Naive thymus-derived CD4-positive, alpha-beta T cell (primary cell): Measurements from ENCODE around the gene PPP2R5D. TPM values are rescaled to one million over a fixed set of nuclear protein-coding genes. Genes with fewer than 3 reads are reported as not detected.

Experiments
- ATAC-seq: fragments of 150-1000 bp; cut with Tn5 transposase; 2 replicates; pipeline ENCODE4 v1.10.0; 2021; ENCODE audit warnings: mild to moderate bottlenecking, moderate library complexity
- CTCF ChIA-PET: fragments of 350-600 bp; sonication (Branson Sonifier 250); formaldehyde crosslinking; loops from one replicate; lab custom pipeline; 2021; ENCODE audit warnings: antibody characterized with exemption; lab: Charles Lee
- POLR2A ChIA-PET: fragments of 350-600 bp; sonication (Branson Sonifier 250); formaldehyde crosslinking; loops from one replicate; lab custom pipeline; 2021; ENCODE audit warnings: antibody characterized with exemption, inconsistent platforms; lab: Charles Lee
- DNase-seq, 9 donors: peaks; one replicate each; pipeline versions ENCODE4 v3.0.0 to v3.0.0-alpha.2; 2020 to 2022; ENCODE audit warnings: mixed read lengths in 1 of 9
- H3K27ac ChIP-seq: one replicate; pipeline ENCODE4 v1.7.0; 2013; ENCODE audit warnings: mild to moderate bottlenecking, low read depth, low read length, moderate library complexity
- H3K27me3 ChIP-seq, 2 donors: one replicate each; pipeline ENCODE4 v1.7.0; 2013; ENCODE audit warnings: low read length in 2 of 2, mild to moderate bottlenecking in 2 of 2, moderate library complexity in 2 of 2; ENCODE audit not compliant: control insufficient read depth in 2 of 2, insufficient read depth in 2 of 2
- H3K36me3 ChIP-seq, 3 experiments: 1 replicate in 2 of 3; 2 replicates in 1 of 3; pipeline ENCODE4 v1.7.0; 2013; ENCODE audit warnings: low read length in 3 of 3, mild to moderate bottlenecking in 3 of 3, moderate library complexity in 1 of 3; ENCODE audit not compliant: insufficient read depth in 3 of 3, control insufficient read depth in 2 of 3
- H3K4me1 ChIP-seq, 2 donors: one replicate each; pipeline ENCODE4 v1.7.0; 2013; ENCODE audit warnings: low read length in 2 of 2, mild to moderate bottlenecking in 2 of 2, moderate library complexity in 1 of 2; ENCODE audit not compliant: control insufficient read depth in 2 of 2, insufficient read depth in 2 of 2
- H3K4me3 ChIP-seq: 2 replicates; pipeline ENCODE4 v1.7.0; 2013; ENCODE audit warnings: mild to moderate bottlenecking, low read length
- H3K9me3 ChIP-seq, 3 experiments: 1 replicate in 2 of 3; 2 replicates in 1 of 3; pipeline ENCODE4 v1.7.0; 2013; ENCODE audit warnings: low read length in 3 of 3; ENCODE audit not compliant: control insufficient read depth in 2 of 3
- H3K27ac Mint-ChIP-seq, 9 donors: one replicate each; pipeline ENCODE4 v1.8.0; 2020 to 2022; ENCODE audit warnings: mixed read lengths in 9 of 9, mild to moderate bottlenecking in 8 of 9, moderate library complexity in 5 of 9, inconsistent platforms in 2 of 9
- H3K27me3 Mint-ChIP-seq, 5 donors: one replicate each; pipeline ENCODE4 v1.8.0; 2021 to 2022; ENCODE audit warnings: mixed read lengths in 5 of 5, mild to moderate bottlenecking in 1 of 5
- H3K36me3 Mint-ChIP-seq, 5 donors: one replicate each; pipeline ENCODE4 v1.8.0; 2020 to 2022; ENCODE audit warnings: mixed read lengths in 5 of 5, mild to moderate bottlenecking in 3 of 5, inconsistent platforms in 1 of 5
- H3K4me1 Mint-ChIP-seq, 7 donors: one replicate each; pipeline ENCODE4 v1.8.0; 2020 to 2022; ENCODE audit warnings: mixed read lengths in 7 of 7, mild to moderate bottlenecking in 3 of 7, inconsistent platforms in 1 of 7
- H3K4me3 Mint-ChIP-seq, 10 donors: one replicate each; pipeline ENCODE4 v1.8.0; 2020 to 2022; ENCODE audit warnings: mild to moderate bottlenecking in 10 of 10, mixed read lengths in 10 of 10, moderate library complexity in 6 of 10, inconsistent platforms in 2 of 10
- H3K9me3 Mint-ChIP-seq, 11 donors: one replicate each; pipeline ENCODE4 v1.8.0; 2020 to 2022; ENCODE audit warnings: mixed read lengths in 11 of 11, mild to moderate bottlenecking in 4 of 11, inconsistent platforms in 1 of 11, moderate library complexity in 1 of 11
- intact Hi-C, 2 donors: fragments of 100-400 bp; cut with micrococcal nuclease; formaldehyde crosslinking; loops; one replicate each; pipeline ENCODE4 v1.15.1; 2023
- polyA plus RNA-seq, 2 donors: library from polyadenylated mRNA; unstranded; fragments of 300-500 nt; fragmentation: Illumina TruSeq; gene quantifications; one replicate each; pipeline ENCODE4 v1.2.3, GENCODE V29; 2021
- total RNA-seq, 6 experiments: library from RNA in 5 of 6; stranded (reverse) in 5 of 6; gene quantifications; 1 replicate in 5 of 6; 2 replicates in 1 of 6; pipeline ENCODE4 v1.2.3 and lab custom pipeline; 2021 to 2026

The PPP2R5D gene
- total and polyA plus RNA-seq, 7 experiments from 2014 or later, result 19.7 to 60.4 (median 28.2) TPM

DNA sequence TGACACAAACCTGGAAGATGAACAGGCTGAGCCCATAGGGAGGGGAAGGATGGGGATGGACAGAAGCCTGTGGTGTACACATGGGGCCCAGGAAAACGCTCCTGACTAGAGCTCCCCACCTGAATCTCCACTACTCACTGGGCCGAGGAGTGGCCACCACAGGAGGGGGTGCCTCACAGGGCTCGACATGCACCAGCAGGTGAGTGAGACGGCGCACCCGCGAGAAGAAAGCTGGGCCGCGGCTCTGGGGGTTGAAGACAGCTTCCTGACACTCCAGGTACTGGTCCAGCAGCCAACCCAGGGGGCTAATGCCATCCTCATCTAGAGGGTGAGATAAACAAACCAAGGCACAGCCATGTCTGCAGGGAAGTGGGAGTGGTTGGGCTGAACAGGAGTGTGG is 58.9 kb downstream of the PPP2R5D start:
- Histone ChIP-seq H3K4me1 (no peaks in the 10 kb centered on the region), H3K27ac (no peak overlapping the region), H3K4me3 (no peak overlapping the region), H3K27me3 (no peaks in the 10 kb centered on the region), H3K9me3 (no peaks in the 10 kb centered on the region), H3K36me3 (peaks cover 0 to 72% (median 0%) of the 10 kb centered on the region in 3 experiments)
- POLR2A ChIA-PET, result interaction anchor here (0.6 kb wide), 2 partner anchors 22 to 497 kb away, joined by 3 read pairs; partner anchors contain the start of gene RRP36
- Mint-ChIP-seq H3K27ac (no peak overlapping the region), H3K4me3 (no peak overlapping the region), H3K4me1 (no peaks in the 10 kb centered on the region), H3K27me3 (no peaks in the 10 kb centered on the region), H3K9me3 (no peaks in the 10 kb centered on the region), H3K36me3 (peaks cover 0 to 34% (median 4%) of the 10 kb centered on the region in 5 donors)
- no peak for ATAC-seq
- no peak for DNase-seq
- intact Hi-C loops, result no loop called here
- CTCF ChIA-PET, result no interaction called here

DNA sequence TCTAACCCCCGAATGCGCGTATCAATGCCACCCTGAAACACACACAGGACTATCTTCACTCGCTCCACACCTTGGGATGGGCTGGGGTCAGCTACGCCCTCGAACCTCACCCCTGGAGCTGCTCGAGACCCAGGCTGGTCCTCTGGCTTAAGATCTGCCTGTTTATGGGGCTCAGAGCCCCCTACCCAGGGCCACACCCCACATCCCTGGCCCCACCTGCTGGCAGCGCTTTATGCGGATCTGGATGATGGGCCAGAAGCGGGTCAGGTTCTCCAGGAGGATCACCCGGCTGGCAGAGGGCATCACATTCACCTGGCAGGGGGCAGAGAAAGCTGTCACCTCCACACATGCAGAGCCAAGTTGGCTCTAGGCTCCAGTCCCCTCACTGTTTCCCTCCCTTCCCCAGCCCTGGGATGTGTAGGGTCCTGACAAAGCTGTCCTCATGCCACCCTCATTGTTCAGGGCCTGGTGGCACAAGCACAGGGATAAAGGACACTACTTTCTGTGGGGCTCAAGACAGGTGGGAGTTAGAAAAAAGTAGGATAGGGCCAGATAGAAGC is 61.1 kb downstream of the PPP2R5D start:
- Mint-ChIP-seq H3K27me3 (no peaks in the 10 kb centered on the region), H3K4me3 (no peak overlapping the region), H3K36me3 (peaks cover 0 to 37% (median 7%) of the 10 kb centered on the region in 5 donors), H3K9me3 (no peaks in the 10 kb centered on the region), H3K27ac (peak overlapping the region in 2 of 9 donors; percentile 52 to 62), H3K4me1 (peaks cover under 1 to 7% (median 3%) of the 10 kb centered on the region in 7 donors)
- CTCF ChIA-PET, result no interaction called here
- POLR2A ChIA-PET, result interaction anchor here (1.1 kb wide), 1 partner anchor 8 kb away, joined by 6 read pairs; the partner anchor contains the start of gene CUL7
- Histone ChIP-seq H3K27ac (no peak overlapping the region), H3K4me1 (no peaks in the 10 kb centered on the region), H3K36me3 (peaks cover 0 to 73% (median 4%) of the 10 kb centered on the region in 3 experiments), H3K4me3 (no peak overlapping the region), H3K9me3 (no peaks in the 10 kb centered on the region), H3K27me3 (no peaks in the 10 kb centered on the region)
- intact Hi-C loops, result no loop called here
- ATAC-seq (no peak), DNase-seq (no peak)

DNA sequence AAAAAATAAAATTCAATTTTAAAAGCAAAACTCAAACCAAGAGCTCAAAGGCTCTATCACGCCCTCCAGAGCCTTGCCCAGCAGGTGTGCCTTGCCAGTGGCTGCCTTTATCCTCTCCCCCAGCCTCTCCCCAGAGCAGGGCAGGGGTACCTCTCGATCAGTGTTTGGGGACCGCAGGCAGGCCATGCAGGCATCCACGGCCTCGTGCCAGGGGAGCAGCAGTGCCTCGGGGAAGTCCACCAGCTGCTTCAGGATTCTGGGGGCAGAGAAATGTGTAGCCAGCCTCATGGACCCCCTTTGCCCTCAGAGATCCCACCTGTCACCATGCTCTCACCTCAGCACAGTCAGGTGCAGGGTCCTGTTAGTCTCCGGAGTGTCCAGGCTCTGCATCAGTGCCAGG is 63.6 kb downstream of the PPP2R5D start:
- DNase-seq (no peak), ATAC-seq (no peak)
- Histone ChIP-seq H3K9me3 (no peaks in the 10 kb centered on the region), H3K4me3 (no peak overlapping the region), H3K36me3 (peaks cover 0 to 59% (median 4%) of the 10 kb centered on the region in 3 experiments), H3K27ac (no peak overlapping the region), H3K27me3 (no peaks in the 10 kb centered on the region), H3K4me1 (peaks cover 6% of the 10 kb centered on the region in 2 donors)
- peaks cover 20 to 30% (median 24%) of the 10 kb centered on the region in 7 donors for H3K4me1 Mint-ChIP-seq
- no peaks in the 10 kb centered on the region for H3K27me3 Mint-ChIP-seq
- CTCF ChIA-PET, result interaction anchor here (0.7 kb wide), 1 partner anchor 25 kb away, joined by 5 read pairs; no protein-coding TSS in a partner anchor
- peaks cover 0 to 30% (median 7%) of the 10 kb centered on the region in 5 donors for H3K36me3 Mint-ChIP-seq
- POLR2A ChIA-PET, result interaction anchor here (0.6 kb wide), 1 partner anchor 15 kb away, joined by 4 read pairs; no protein-coding TSS in a partner anchor
- H3K27ac Mint-ChIP-seq, result no peak overlapping the region
- no peaks in the 10 kb centered on the region for H3K9me3 Mint-ChIP-seq
- no peak overlapping the region for H3K4me3 Mint-ChIP-seq
- intact Hi-C loops, result no loop called here

DNA sequence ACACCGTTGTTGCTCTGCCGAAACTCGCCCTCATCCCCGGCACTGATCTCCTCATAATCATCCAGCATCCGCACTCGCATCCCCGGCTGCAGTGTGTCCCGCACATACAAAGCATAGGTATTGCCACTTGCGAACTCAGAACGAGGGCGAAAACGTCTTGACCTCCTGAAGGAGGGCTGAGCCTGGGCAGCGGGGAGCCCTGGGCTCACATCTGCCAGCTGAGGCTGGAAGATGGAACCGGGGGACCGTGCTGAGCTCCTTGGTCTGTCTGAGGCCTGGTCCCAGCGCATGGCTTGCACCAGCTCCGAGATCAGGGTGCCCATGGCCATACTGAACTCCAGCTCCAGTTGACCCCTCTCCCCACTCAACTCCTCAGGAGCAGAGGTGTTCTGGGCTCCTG is 66.6 kb downstream of the PPP2R5D start:
- DNase-seq (no peak), ATAC-seq (no peak)
- peaks cover 29 to 45% (median 37%) of the 10 kb centered on the region in 7 donors for H3K4me1 Mint-ChIP-seq
- no peaks in the 10 kb centered on the region for H3K9me3 Mint-ChIP-seq
- intact Hi-C loops, result loop anchor here (5.0 to 10.0 kb wide), 3 partner anchors 464 to 1316 kb away; partner anchors contain the start of genes LRRC73 (in 1 of the 2), POLR1C (in 1 of the 2), TFEB (in 1 of the 2) and YIPF3 (in 1 of the 2)
- Histone ChIP-seq H3K27ac (no peak overlapping the region), H3K4me3 (no peak overlapping the region), H3K9me3 (no peaks in the 10 kb centered on the region), H3K4me1 (peaks cover 8 to 13% of the 10 kb centered on the region in 2 donors), H3K36me3 (peaks cover 0 to 47% (median 4%) of the 10 kb centered on the region in 3 experiments), H3K27me3 (no peaks in the 10 kb centered on the region)
- no peaks in the 10 kb centered on the region for H3K27me3 Mint-ChIP-seq
- H3K36me3 Mint-ChIP-seq, result peaks cover 0 to 33% (median 7%) of the 10 kb centered on the region in 5 donors
- H3K4me3 Mint-ChIP-seq, result peak overlapping the region in 1 of 10 donors; percentile 56
- ChIA-PET CTCF (interaction anchor here (0.8 kb wide), 1 partner anchor 131 kb away, joined by 3 read pairs; the partner anchor contains the start of gene CUL9), POLR2A (interaction anchor here (1.2 kb wide), 1 partner anchor 9 kb away, joined by 4 read pairs; the partner anchor contains the start of genes KLC4 and MRPL2)
- H3K27ac Mint-ChIP-seq, result peak overlapping the region in 5 of 9 donors; percentile 17 to 87 (median 73)

DNA sequence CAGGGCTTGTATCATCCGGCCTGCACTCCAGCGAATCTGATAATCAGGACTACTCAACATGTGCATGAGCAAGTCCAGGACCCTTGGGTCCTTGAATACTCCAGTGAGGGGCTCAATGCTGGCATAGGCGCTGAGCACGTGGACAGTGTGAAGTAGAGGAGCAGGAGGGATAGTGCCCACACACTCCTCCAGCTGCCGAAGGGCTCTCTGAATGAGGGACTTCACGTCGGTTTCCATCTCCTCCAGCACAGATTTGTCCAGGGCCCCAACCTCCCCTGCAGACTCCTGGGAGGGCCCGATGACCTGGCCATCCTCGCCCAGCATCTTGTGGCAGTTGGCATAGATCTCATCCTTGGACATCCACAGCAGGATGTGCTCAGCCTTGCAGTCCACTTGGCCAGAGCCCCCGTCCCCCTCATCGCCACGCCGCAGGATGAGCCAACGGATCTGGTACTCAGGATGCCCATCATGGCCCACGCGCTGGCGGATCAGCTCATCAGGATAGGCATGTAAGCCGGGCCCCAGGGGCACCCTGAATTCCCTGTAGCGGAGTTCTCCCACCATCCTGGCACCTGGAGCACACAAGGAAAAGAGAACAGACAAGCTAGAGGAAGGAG is 68.0 kb downstream of the PPP2R5D start:
- DNase-seq (no peak), ATAC-seq (no peak)
- intact Hi-C loops, result loop anchor here (5.0 to 10.0 kb wide), 3 partner anchors 462 to 1318 kb away; partner anchors contain the start of genes LRRC73 (in 1 of the 2), POLR1C (in 1 of the 2), TFEB (in 1 of the 2) and YIPF3 (in 1 of the 2)
- Histone ChIP-seq H3K4me3 (peak overlapping the region; percentile 70), H3K27me3 (no peaks in the 10 kb centered on the region), H3K4me1 (peaks cover 8 to 13% of the 10 kb centered on the region in 2 donors), H3K9me3 (no peaks in the 10 kb centered on the region), H3K27ac (peak overlapping the region; percentile 89), H3K36me3 (peaks cover 0 to 37% (median 4%) of the 10 kb centered on the region in 3 experiments)
- H3K27ac Mint-ChIP-seq, result peak overlapping the region; percentile 92 to 99 (median 97)
- ChIA-PET POLR2A (interaction anchor here (1.0 to 4.3 kb wide), 5 partner anchors 15 to 123 kb away, joined by 3 to 34 read pairs (median 22); partner anchors contain the start of genes CNPY3, PEX6 and RRP36), CTCF (interaction anchor here (0.7 kb wide), 1 partner anchor 116 kb away, joined by 4 read pairs; no protein-coding TSS in a partner anchor)
- H3K36me3 Mint-ChIP-seq, result peaks cover 0 to 31% (median 7%) of the 10 kb centered on the region in 5 donors
- H3K27me3 Mint-ChIP-seq, result no peaks in the 10 kb centered on the region
- peaks cover 29 to 48% (median 37%) of the 10 kb centered on the region in 7 donors for H3K4me1 Mint-ChIP-seq
- no peaks in the 10 kb centered on the region for H3K9me3 Mint-ChIP-seq
- peak overlapping the region; percentile 86 to 99 (median 94) for H3K4me3 Mint-ChIP-seq
